T-helper 2 cell treated with Interferon-gamma antibody and Interleukin-4, amounts not matched to agents 5 μg/mL and 100 μg/mL, for 36 hours (primary cell): ENCODE results near the gene GNAT2.

Source experiments
- DNase-seq: peaks from one replicate; pipeline ENCODE4 v3.0.0; 2021; ENCODE audit warnings: low spot score
- H3K27ac Mint-ChIP-seq: one replicate; pipeline ENCODE4 v1.8.0; 2021; ENCODE audit warnings: mild to moderate bottlenecking, mixed read lengths
- H3K27me3 Mint-ChIP-seq: one replicate; pipeline ENCODE4 v1.8.0; 2021; ENCODE audit warnings: low read depth, mixed read lengths
- H3K36me3 Mint-ChIP-seq: one replicate; pipeline ENCODE4 v1.8.0; 2021; ENCODE audit warnings: low read depth, mixed read lengths
- H3K4me1 Mint-ChIP-seq: one replicate; pipeline ENCODE4 v1.8.0; 2021; ENCODE audit warnings: low read depth, mixed read lengths
- H3K4me3 Mint-ChIP-seq: one replicate; pipeline ENCODE4 v1.8.0; 2022; ENCODE audit warnings: mild to moderate bottlenecking, moderate library complexity, mixed read lengths
- H3K9me3 Mint-ChIP-seq: one replicate; pipeline ENCODE4 v1.8.0; 2021; ENCODE audit warnings: mixed read lengths

Gene GNAT2

DNA sequence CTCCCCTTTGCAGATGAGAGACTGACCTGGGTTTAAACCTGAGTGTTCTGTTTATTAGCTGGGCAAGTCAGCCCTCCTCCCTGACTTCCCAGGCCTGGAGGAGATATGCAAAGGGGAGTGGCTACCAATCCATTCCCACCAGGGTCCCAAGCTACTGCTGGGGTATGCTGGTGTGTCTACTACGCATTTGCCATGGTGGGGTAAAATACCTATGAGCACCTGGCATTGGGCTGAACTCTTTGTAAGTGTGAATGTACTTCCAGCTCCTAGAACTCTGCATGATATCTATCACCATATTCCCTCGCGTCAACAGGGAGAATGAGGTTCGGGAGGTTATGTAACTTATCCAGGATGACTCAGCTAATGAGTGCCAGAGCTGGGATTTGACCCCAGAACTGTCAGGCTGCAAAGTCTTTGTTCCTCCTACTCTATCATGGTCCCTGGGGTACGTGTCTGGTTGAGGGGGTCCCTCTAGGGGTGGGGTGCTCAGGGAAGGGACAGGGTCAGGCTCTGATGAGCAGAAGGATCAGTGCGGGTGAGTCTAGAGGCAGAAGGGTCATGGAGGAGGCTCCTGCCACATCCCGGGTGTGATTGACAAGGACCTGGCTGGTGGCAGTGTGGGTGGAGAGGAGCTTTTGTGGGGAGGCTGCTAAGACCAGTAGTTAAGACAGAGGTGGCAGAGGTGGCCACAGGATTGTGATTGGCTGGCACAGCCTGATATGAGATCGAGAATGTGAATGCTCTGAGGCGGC lies 17.0 kb upstream of the GNAT2 start:
- peaks cover 10% of the 10 kb centered on the region for H3K36me3 Mint-ChIP-seq

GRCh38 chr1:109635862-109636200 lies 16.4 kb upstream of the GNAT2 start:
- DNase-seq, result no peak
- Mint-ChIP-seq H3K27me3 (no peaks in the 10 kb centered on the region), H3K27ac (no peak overlapping the region), H3K4me3 (no peak overlapping the region), H3K9me3 (no peaks in the 10 kb centered on the region), H3K4me1 (peaks cover 13% of the 10 kb centered on the region), H3K36me3 (peaks cover 15% of the 10 kb centered on the region)

More for the DNA sequence above, 17.0 kb upstream of the GNAT2 start:
- peaks cover 13% of the 10 kb centered on the region for H3K4me1 Mint-ChIP-seq
- H3K27me3 Mint-ChIP-seq, result no peaks in the 10 kb centered on the region
- no peak overlapping the region for H3K4me3 Mint-ChIP-seq
- no peaks in the 10 kb centered on the region for H3K9me3 Mint-ChIP-seq
- no peak for DNase-seq
- H3K27ac Mint-ChIP-seq, result no peak overlapping the region

DNA sequence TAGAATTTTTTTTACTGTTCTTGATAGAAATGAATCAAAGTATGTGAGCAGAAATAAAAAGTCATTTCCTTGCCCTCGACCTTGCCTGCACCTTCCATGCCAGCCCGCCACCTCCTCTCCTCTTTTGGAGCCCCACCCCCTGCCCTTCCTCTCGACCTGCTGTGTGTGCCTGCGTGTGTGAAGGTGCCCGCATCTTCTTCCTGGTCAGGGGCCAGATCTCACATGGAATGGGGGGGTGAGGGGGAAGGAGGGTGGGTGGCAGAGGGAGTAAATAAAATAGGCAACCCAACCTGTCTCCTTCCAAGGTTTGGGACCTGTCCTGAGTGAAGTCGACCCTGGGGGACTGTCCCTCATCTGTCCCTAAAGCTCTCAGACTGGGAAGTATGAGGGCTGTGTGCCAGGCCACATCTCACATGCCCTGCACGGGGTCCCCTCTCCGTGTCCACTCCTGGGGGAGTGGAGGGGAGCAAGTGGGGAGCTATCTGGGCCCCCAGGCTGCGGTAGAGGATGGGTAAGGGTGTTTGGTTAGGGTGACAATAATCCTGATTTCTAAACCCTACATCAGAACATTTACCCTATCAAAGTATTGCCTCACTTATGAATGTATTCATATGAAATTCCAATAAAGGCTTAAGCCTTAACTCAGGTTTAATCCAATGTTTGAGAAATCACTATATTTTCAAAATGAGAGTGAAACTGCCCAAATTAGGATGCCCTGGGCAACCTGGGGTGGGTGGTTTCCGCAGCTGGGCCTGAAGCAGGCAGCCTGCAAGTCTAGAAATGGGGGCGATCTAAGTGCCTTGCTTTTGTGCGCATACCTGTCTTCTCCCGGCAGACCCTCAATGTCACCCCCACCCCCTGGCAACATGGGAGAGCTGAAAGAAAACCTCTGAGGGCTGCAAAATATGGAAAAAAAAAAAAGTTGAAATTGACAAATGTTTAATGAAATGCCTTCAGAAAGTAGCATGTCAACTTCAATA lies 15.6 kb upstream of the GNAT2 start:
- no peak for DNase-seq
- Mint-ChIP-seq H3K4me1 (peaks cover 8% of the 10 kb centered on the region), H3K4me3 (no peak overlapping the region), H3K36me3 (peaks cover 16% of the 10 kb centered on the region), H3K9me3 (no peaks in the 10 kb centered on the region), H3K27me3 (no peaks in the 10 kb centered on the region), H3K27ac (no peak overlapping the region)

DNA sequence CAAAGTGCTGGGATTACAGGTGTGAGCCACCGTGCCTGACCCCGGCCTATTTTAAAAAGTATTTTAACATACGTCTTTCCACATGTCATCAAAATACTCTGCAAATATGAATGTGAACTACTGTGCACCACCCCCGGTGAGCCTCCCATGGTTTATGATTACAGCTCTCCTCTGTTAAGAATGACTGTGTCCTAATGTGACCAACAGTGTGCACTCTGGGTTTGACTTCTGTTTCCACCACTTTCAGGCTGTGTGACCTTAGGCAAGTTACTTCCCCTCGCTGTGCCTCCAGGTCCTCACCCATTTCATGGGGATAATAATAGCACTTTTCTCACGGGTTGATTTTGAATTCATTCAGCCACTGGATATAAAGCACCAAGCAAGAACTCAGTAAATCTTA lies 14.9 kb upstream of the GNAT2 start:
- Mint-ChIP-seq H3K9me3 (no peaks in the 10 kb centered on the region), H3K27ac (no peak overlapping the region), H3K4me1 (peaks cover 7% of the 10 kb centered on the region), H3K36me3 (peaks cover 21% of the 10 kb centered on the region), H3K4me3 (no peak overlapping the region), H3K27me3 (no peaks in the 10 kb centered on the region)
- DNase-seq, result no peak

DNA sequence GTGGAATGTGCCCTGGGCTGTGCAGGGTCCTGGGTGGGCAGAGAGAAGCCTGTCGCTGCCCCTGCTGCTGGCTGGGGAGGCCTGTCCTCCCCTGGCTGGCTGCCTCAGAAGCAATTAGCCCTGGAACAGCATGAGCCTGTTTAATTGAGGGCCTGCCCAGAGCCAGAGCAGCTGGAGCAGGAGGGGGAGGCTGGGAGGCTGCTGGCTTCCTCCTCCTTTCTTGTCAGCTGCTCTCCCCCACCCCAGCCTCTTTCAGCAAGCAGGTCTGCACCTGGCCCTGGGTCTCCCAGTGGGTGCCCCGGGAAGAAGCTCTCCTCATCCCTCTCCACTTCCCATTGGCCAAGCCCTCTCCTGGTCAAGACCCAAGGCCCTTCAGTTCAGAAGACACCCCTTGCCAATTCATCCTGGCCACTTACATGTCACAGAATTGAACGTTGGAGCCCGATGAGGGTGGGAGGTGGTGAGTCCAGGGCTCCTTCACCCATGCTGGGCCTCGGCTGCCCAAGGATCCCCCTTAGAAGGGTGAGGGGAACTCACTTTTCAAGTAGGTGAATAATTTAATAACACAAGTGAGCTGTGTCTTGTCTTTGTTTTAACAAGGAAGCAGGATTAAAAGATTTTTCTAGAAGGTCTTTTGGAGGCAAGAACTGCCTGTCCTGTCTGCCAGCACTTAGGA lies 13.4 kb upstream of the GNAT2 start:
- Mint-ChIP-seq H3K9me3 (no peaks in the 10 kb centered on the region), H3K4me1 (peaks cover 7% of the 10 kb centered on the region), H3K27ac (no peak overlapping the region), H3K27me3 (no peaks in the 10 kb centered on the region), H3K4me3 (no peak overlapping the region), H3K36me3 (peaks cover 31% of the 10 kb centered on the region)
- no peak for DNase-seq

GRCh38 chr1:109631513-109632505 lies 12.4 kb upstream of the GNAT2 start:
- Mint-ChIP-seq H3K4me1 (peaks cover 7% of the 10 kb centered on the region), H3K4me3 (no peak overlapping the region), H3K27me3 (no peaks in the 10 kb centered on the region), H3K27ac (no peak overlapping the region), H3K36me3 (peaks cover 36% of the 10 kb centered on the region), H3K9me3 (no peaks in the 10 kb centered on the region)
- DNase-seq, result no peak

- Mint-ChIP-seq H3K27ac (no peak overlapping the region), H3K4me3 (no peak overlapping the region), H3K4me1 (peaks cover 7% of the 10 kb centered on the region), H3K9me3 (no peaks in the 10 kb centered on the region), H3K36me3 (peaks cover 39% of the 10 kb centered on the region), H3K27me3 (no peaks in the 10 kb centered on the region)
- DNase-seq, result no peak
Measured at GRCh38 chr1:109630898-109631512, 11.6 kb upstream of the GNAT2 start.

GRCh38 chr1:109630081-109630897 lies 10.9 kb upstream of the GNAT2 start:
- Mint-ChIP-seq H3K4me1 (peaks cover 7% of the 10 kb centered on the region), H3K27ac (no peak overlapping the region), H3K27me3 (no peaks in the 10 kb centered on the region), H3K4me3 (no peak overlapping the region), H3K36me3 (peaks cover 43% of the 10 kb centered on the region), H3K9me3 (no peaks in the 10 kb centered on the region)
- DNase-seq, result no peak

DNA sequence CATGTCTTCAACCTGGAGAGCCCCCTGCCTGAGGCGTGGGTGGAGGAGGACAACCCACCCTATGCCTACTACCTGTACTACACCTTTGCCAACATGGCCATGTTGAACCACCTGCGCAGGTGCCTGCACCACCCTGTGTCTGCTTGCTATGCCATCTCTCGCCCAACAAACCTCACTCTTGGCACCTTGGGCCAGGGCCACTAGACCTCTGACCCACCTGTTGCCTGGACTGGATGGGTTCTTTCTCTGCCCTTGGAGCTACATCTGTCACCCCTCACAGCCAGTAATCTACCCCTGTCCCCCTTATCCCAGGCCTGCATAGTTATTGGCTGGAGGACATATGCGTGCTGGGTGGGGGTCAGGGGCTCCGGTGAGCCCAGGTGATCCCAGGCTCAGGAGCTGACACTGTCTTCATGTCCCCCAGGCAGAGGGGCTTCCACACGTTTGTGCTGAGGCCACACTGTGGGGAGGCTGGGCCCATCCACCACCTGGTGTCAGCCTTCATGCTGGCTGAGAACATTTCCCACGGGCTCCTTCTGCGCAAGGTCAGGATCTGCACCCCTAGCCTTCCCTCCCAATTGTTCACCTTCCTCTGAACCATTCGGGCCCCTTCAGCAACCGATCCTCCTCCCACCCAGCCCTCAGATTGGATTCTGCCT lies 10.1 kb upstream of the GNAT2 start:
- no peak for DNase-seq
- no peak overlapping the region for H3K27ac Mint-ChIP-seq

DNA sequence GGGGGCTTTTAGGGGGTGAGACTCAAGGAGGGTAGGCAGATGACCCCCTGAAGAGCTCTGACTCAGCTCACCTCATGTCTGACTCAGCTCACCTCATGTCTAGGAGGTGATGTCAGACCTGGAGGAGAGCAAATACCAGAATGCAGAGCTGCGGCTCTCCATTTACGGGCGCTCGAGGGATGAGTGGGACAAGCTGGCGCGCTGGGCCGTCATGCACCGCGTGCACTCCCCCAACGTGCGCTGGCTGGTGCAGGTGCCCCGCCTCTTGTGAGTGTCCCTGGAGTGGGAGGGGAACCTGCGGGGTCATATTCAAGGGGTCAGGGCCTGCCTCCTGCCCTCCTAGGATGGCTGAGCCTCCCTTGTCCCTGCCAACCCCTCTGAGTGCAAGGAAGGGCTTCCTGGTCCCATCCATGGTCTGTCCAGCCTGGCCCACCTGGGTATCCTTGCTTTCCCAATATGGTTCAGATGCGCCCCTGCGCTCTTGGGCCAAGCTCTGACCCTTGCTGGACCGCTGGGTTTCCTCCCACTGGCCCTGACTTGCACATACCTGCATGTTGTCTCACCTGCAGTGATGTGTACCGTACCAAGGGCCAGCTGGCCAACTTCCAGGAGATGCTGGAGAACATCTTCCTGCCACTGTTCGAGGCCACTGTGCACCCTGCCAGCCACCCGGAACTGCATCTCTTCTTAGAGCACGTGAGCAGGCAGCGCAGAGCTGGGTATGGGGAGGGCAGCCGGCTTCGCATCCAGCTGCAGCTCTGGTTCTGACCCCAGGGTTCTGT lies 9.3 kb upstream of the GNAT2 start:
- Mint-ChIP-seq H3K27me3 (no peaks in the 10 kb centered on the region), H3K4me3 (no peak overlapping the region), H3K36me3 (peaks cover 43% of the 10 kb centered on the region), H3K4me1 (peaks cover 9% of the 10 kb centered on the region), H3K27ac (no peak overlapping the region), H3K9me3 (no peaks in the 10 kb centered on the region)
- no peak for DNase-seq

More for the DNA sequence above, 10.1 kb upstream of the GNAT2 start:
- Mint-ChIP-seq H3K4me3 (no peak overlapping the region), H3K36me3 (peaks cover 43% of the 10 kb centered on the region), H3K4me1 (peaks cover 6% of the 10 kb centered on the region), H3K27me3 (no peaks in the 10 kb centered on the region), H3K9me3 (no peaks in the 10 kb centered on the region)

DNA sequence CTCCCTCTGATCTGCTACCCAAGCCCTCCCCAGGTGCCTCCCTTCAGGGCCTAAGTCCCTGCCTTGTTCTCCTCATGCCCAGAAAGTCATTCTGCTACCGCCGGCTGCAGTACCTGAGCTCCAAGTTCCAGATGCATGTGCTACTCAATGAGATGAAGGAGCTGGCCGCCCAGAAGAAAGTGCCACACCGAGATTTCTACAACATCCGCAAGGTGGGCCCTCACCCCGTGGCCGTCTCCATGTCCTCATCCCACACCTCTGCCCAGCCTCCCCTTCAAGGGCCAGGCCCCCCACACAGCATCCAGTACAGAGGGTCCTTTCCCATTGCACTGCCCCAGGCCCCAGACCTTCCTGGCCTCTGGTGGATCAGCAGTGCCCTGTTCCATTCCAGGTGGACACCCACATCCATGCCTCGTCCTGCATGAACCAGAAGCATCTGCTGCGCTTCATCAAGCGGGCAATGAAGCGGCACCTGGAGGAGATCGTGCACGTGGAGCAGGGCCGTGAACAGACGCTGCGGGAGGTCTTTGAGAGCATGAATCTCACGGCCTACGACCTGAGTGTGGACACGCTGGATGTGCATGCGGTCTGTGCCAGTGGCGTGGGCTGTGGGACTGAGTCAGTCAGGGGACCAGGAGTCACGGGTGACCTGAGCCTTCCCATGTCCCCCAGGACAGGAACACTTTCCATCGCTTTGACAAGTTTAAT lies 8.4 kb upstream of the GNAT2 start:
- H3K27me3 Mint-ChIP-seq, result no peaks in the 10 kb centered on the region
- H3K4me3 Mint-ChIP-seq, result no peak overlapping the region
- no peaks in the 10 kb centered on the region for H3K9me3 Mint-ChIP-seq
- H3K4me1 Mint-ChIP-seq, result peaks cover 16% of the 10 kb centered on the region
- H3K27ac Mint-ChIP-seq, result no peak overlapping the region
- H3K36me3 Mint-ChIP-seq, result peaks cover 37% of the 10 kb centered on the region
- no peak for DNase-seq
